Gastrocnemius medialis (tissue), 4 donors: ENCODE measurements around the gene CLSTN2.

Experiments used
- CTCF ChIP-seq, 5 experiments: fragments of 450-650 bp in 3 of 5; fragments of 200-600 bp in 2 of 5; sonication (generic) in 2 of 5; IDR thresholded peaks in 4 of 5; conservative IDR thresholded peaks in 1 of 5; 1 replicate in 4 of 5; 2 replicates in 1 of 5; pipeline ENCODE4 v1.5.1; 2016 to 2019; ENCODE audit warnings: antibody characterized with exemption in 5 of 5, mild to moderate bottlenecking in 3 of 5, moderate library complexity in 3 of 5
- POLR2A ChIP-seq, 2 donors: fragments of 450-650 bp; IDR thresholded peaks; one replicate each; pipeline ENCODE4 v1.6.1; 2017; ENCODE audit warnings: antibody characterized with exemption in 2 of 2, mild to moderate bottlenecking in 2 of 2, moderate library complexity in 2 of 2

- no peak for TF ChIP-seq CTCF (IDR thresholded peaks at IDR 0.05 in 4 of 5, conservative IDR thresholded peaks at IDR 0.05 in 1 of 5)
- no peak for TF ChIP-seq POLR2A (IDR thresholded peaks at IDR 0.05)
Measured at GRCh38 chr3:140510303-140510861, 575.4 kb downstream of the CLSTN2 start.
